Liver (tissue), 9 donors: Measurements from ENCODE around the gene MRFAP1. TPM values are rescaled to one million over a fixed set of nuclear protein-coding genes. Genes with fewer than 3 reads are reported as not detected.

ENCODE experiments used
- DNase-seq: peaks from one replicate; pipeline ENCODE4 v3.0.0-alpha.2; 2017; ENCODE audit warnings: low spot score
- H3K27ac ChIP-seq, 2 donors: one replicate each; pipeline ENCODE4 v1.7.0; 2013; ENCODE audit warnings: inconsistent platforms in 2 of 2, low read length in 2 of 2, control low read depth in 1 of 2, low read depth in 1 of 2, mild to moderate bottlenecking in 1 of 2
- H3K27me3 ChIP-seq, 4 donors: one replicate each; pipeline versions ENCODE4 v1.6.1 to v1.7.0; 2013; ENCODE audit warnings: low read length in 3 of 4, inconsistent platforms in 1 of 4, mild to moderate bottlenecking in 1 of 4, moderate library complexity in 1 of 4; ENCODE audit not compliant: control insufficient read depth in 4 of 4, insufficient read depth in 4 of 4
- H3K36me3 ChIP-seq, 4 donors: one replicate each; pipeline versions ENCODE4 v1.6.1 to v1.7.0; 2013; ENCODE audit warnings: low read length in 3 of 4, mild to moderate bottlenecking in 3 of 4, low read depth in 1 of 4, moderate library complexity in 1 of 4; ENCODE audit not compliant: control insufficient read depth in 4 of 4, insufficient read depth in 3 of 4
- H3K4me1 ChIP-seq, 4 donors: one replicate each; pipeline versions ENCODE4 v1.6.1 to v1.7.0; 2013; ENCODE audit warnings: low read length in 3 of 4, mild to moderate bottlenecking in 3 of 4, moderate library complexity in 1 of 4; ENCODE audit not compliant: control insufficient read depth in 4 of 4, insufficient read depth in 4 of 4
- H3K4me3 ChIP-seq, 3 donors: one replicate each; pipeline versions ENCODE4 v1.6.1 to v1.7.0; 2013; ENCODE audit warnings: low read length in 3 of 3, control low read depth in 1 of 3, low read depth in 1 of 3, mild to moderate bottlenecking in 1 of 3
- H3K9ac ChIP-seq, 2 donors: one replicate each; pipeline ENCODE4 v1.7.0; 2013; ENCODE audit warnings: low read length in 2 of 2, mild to moderate bottlenecking in 2 of 2, moderate library complexity in 2 of 2, control low read depth in 1 of 2, low read depth in 1 of 2
- H3K9me3 ChIP-seq, 4 donors: one replicate each; pipeline versions ENCODE4 v1.6.1 to v1.7.0; 2013; ENCODE audit warnings: low read length in 3 of 4; ENCODE audit not compliant: control insufficient read depth in 4 of 4
- EGR1 ChIP-seq, 2 donors: IDR thresholded peaks; 2 replicates each; pipeline ENCODE4 v1.6.1; 2016 to 2018; ENCODE audit warnings: antibody characterized with exemption in 2 of 2, low read depth in 2 of 2
- FOXA1 ChIP-seq: IDR thresholded peaks from 2 replicates; pipeline ENCODE4 v1.6.1; 2016; ENCODE audit warnings: antibody characterized with exemption
- GABPA ChIP-seq, 2 donors: IDR thresholded peaks in 1 of 2; conservative IDR thresholded peaks in 1 of 2; 2 replicates each; pipeline ENCODE4 v1.6.1; 2016; ENCODE audit warnings: antibody characterized with exemption in 2 of 2, mild to moderate bottlenecking in 1 of 2, moderate library complexity in 1 of 2
- JUND ChIP-seq, 2 donors: IDR thresholded peaks; 2 replicates each; pipeline ENCODE4 v1.6.1; 2016; ENCODE audit warnings: antibody characterized with exemption in 2 of 2
- NR2F2 ChIP-seq: IDR thresholded peaks from 2 replicates; pipeline ENCODE4 v1.6.1; 2016; ENCODE audit warnings: antibody characterized with exemption
- RXRA ChIP-seq, 2 donors: IDR thresholded peaks; 2 replicates each; pipeline ENCODE4 v1.6.1; 2017 to 2018; ENCODE audit warnings: antibody characterized with exemption in 2 of 2, mild to moderate bottlenecking in 1 of 2
- TAF1 ChIP-seq: conservative IDR thresholded peaks from 2 replicates; pipeline ENCODE4 v1.6.1; 2016; ENCODE audit warnings: antibody characterized with exemption, mild to moderate bottlenecking
- YY1 ChIP-seq: IDR thresholded peaks from 2 replicates; pipeline ENCODE4 v1.6.1; 2016; ENCODE audit warnings: antibody characterized with exemption, mild to moderate bottlenecking
- ZBTB33 ChIP-seq: IDR thresholded peaks from 2 replicates; pipeline ENCODE4 v1.6.1; 2016; ENCODE audit warnings: antibody characterized with exemption
- WGBS: extraction: QIAGEN DNeasy Blood & Tissue Kit; methylation state at CpG from one replicate; pipeline ENCODE4 v1.1.7; 2013; 5-methylcytosine and 5-hydroxymethylcytosine counted together
- polyA plus RNA-seq, 2 donors: library from polyadenylated mRNA; stranded (reverse) in 1 of 2; unstranded in 1 of 2; fragments of 200-250 nt in 1 of 2; fragments of >200 nt in 1 of 2; fragmentation: Nextera tagmentation in 1 of 2; extraction: Ambion mirVana in 1 of 2; gene quantifications; one replicate each; pipeline versions ENCODE4 v1.2.1 to v1.2.3, GENCODE V29; 2013 to 2015
- total RNA-seq, 2 donors: library from RNA; depleted of rRNA; stranded (reverse); fragments of >200 nt; gene quantifications; one replicate each; pipeline ENCODE4 v1.2.3, GENCODE V29; 2014
- TF ChIP-seq, protein P1 (sequence below): IDR thresholded peaks from 2 replicates; pipeline ENCODE4 v1.6.1; 2016; ENCODE audit warnings: antibody characterized with exemption, mild to moderate bottlenecking
- TF ChIP-seq, protein P2 (sequence below): IDR thresholded peaks from 2 replicates; pipeline ENCODE4 v1.6.1; 2016; ENCODE audit warnings: antibody characterized with exemption
- donor health status: healthy.
- donor health status: healthy.
- donor health status: healthy.
- donor health status: healthy.
- donor health status: healthy.

The MRFAP1 gene
- total and polyA plus RNA-seq, 4 donors = 78.5 to 176 (median 104) TPM

GRCh38 chr4:6621556-6621927 is 18.9 kb upstream of the MRFAP1 start:
- Histone ChIP-seq H3K27ac (no peak overlapping the region), H3K9me3 (no peaks in the 10 kb centered on the region), H3K4me1 (no peaks in the 10 kb centered on the region), H3K27me3 (no peaks in the 10 kb centered on the region), H3K36me3 (peaks cover under 1 to 33% (median 9%) of the 10 kb centered on the region in 4 donors), H3K9ac (no peak overlapping the region), H3K4me3 (no peak overlapping the region)
- 92% methylated on average over 13 of the region's 13 CpGs for WGBS
- no peak for DNase-seq
- no peak for TF ChIP-seq YY1
- no peak for TF ChIP-seq FOXA1
- no peak for TF ChIP-seq RXRA (IDR thresholded peaks at IDR 0.05)
- TF ChIP-seq NR2F2 = no peak
- no peak for TF ChIP-seq JUND (IDR thresholded peaks at IDR 0.05)
- no peak for TF ChIP-seq GABPA (IDR thresholded peaks at IDR 0.05 in 1 of 2, conservative IDR thresholded peaks at IDR 0.05 in 1 of 2)
- no peak for TF ChIP-seq ZBTB33
- TF ChIP-seq EGR1 (IDR thresholded peaks at IDR 0.05; ENCODE audit: low read depth in 2 of 2) = no peak
- TF ChIP-seq TAF1 = no peak
- TF ChIP-seq, protein P1, sequence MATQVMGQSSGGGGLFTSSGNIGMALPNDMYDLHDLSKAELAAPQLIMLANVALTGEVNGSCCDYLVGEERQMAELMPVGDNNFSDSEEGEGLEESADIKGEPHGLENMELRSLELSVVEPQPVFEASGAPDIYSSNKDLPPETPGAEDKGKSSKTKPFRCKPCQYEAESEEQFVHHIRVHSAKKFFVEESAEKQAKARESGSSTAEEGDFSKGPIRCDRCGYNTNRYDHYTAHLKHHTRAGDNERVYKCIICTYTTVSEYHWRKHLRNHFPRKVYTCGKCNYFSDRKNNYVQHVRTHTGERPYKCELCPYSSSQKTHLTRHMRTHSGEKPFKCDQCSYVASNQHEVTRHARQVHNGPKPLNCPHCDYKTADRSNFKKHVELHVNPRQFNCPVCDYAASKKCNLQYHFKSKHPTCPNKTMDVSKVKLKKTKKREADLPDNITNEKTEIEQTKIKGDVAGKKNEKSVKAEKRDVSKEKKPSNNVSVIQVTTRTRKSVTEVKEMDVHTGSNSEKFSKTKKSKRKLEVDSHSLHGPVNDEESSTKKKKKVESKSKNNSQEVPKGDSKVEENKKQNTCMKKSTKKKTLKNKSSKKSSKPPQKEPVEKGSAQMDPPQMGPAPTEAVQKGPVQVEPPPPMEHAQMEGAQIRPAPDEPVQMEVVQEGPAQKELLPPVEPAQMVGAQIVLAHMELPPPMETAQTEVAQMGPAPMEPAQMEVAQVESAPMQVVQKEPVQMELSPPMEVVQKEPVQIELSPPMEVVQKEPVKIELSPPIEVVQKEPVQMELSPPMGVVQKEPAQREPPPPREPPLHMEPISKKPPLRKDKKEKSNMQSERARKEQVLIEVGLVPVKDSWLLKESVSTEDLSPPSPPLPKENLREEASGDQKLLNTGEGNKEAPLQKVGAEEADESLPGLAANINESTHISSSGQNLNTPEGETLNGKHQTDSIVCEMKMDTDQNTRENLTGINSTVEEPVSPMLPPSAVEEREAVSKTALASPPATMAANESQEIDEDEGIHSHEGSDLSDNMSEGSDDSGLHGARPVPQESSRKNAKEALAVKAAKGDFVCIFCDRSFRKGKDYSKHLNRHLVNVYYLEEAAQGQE = no peak
- TF ChIP-seq, protein P2, sequence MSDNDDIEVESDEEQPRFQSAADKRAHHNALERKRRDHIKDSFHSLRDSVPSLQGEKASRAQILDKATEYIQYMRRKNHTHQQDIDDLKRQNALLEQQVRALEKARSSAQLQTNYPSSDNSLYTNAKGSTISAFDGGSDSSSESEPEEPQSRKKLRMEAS = no peak

GRCh38 chr4:6622744-6623143 is 17.7 kb upstream of the MRFAP1 start:
- 93% methylated on average over 2 of the region's 2 CpGs for WGBS

More at GRCh38 chr4:6622744-6623143, 17.7 kb upstream of the MRFAP1 start:
- peaks cover 0 to 24% (median 8%) of the 10 kb centered on the region in 4 donors for H3K36me3 ChIP-seq
- H3K9me3 ChIP-seq = no peaks in the 10 kb centered on the region
- no peak overlapping the region for H3K9ac ChIP-seq
- no peaks in the 10 kb centered on the region for H3K4me1 ChIP-seq
- no peak overlapping the region for H3K27ac ChIP-seq
- TF ChIP-seq, protein P1 = no peak
- no peak overlapping the region for H3K4me3 ChIP-seq
- no peak for DNase-seq
- H3K27me3 ChIP-seq = no peaks in the 10 kb centered on the region
